HG02970 (cell line): ENCODE results near the gene ANAPC13.

Experiments used
- ATAC-seq: cut with Tn5 transposase; IDR thresholded peaks from one replicate; pipeline ENCODE4 v1.9.1; 2021; ENCODE audit warnings: mild to moderate bottlenecking, moderate library complexity, moderate number of reproducible peaks; ENCODE audit not compliant: unreplicated experiment, low FRiP score

ANAPC13 gene

DNA sequence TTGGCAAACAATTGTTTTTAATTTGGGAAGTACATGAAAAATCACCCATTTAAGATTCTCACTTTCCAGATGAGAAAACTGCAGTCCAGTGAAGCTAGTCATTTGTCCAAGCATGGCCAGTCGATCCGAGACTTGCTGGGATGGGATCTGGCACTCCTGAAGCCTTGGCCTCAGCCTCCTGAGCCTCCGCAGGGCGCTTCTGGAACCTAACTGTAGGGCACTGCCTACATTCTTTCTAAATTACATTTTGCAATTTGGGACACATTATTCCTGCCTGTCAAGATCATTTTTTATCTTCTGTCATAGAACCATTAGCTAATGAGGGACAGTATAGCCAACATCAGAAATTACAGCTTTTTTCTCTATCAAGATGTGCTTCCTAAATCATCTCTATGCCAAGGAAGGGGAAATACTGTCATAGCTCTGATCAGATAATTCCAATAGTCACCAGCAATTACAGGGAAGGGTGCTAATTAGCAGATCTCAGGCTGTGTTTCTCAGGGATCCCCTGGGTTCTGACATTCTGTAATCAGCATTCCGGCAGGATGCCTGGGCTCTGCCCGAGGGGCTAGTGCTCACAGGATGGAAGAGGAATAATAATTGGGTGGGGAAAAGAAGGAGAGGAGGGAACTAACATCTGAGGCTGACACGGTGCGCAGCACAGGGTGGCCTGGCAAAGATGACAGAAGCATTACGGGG, 28.3 kb downstream of the ANAPC13 start:
- no peak for ATAC-seq

DNA sequence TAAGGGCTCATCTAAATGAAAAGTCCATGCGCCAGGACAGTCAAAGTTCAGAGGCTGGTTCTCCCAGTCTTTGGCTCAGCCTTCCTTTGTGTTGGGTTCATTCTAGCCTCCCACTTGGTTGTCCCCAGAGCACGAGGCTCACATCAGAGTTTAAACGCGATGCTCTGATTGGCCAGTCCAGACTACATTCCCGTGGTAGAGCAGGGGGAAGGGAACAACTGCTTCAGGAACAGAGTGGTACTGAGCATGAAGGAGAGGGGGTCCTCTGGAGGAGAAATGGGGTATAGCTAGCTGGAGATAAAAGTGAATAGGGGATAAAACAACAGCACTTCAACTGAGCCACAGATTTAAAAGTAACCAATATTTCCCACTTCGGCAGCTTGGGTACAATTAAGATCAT, 32.2 kb downstream of the ANAPC13 start:
- ATAC-seq = no peak

DNA sequence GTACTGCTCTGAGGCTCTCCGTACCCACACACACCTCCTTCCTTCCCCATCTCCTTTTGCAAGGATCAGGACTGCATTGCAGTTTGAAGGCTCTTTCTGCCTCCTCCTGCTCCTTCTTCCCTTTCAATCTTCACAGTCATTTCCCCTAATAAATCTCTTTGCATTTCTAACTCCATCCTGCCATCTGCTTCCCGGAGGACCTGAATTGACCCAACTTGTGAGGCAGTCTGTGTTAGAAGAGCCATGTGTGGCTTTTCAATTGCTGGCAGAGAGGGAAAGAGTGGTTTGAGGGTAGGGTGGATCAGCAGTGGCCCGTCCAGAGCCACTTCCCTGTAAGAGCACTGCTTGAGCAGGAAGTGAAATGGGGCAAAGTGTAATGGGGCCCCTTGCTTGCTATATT, 35.8 kb downstream of the ANAPC13 start:
- no peak for ATAC-seq

DNA sequence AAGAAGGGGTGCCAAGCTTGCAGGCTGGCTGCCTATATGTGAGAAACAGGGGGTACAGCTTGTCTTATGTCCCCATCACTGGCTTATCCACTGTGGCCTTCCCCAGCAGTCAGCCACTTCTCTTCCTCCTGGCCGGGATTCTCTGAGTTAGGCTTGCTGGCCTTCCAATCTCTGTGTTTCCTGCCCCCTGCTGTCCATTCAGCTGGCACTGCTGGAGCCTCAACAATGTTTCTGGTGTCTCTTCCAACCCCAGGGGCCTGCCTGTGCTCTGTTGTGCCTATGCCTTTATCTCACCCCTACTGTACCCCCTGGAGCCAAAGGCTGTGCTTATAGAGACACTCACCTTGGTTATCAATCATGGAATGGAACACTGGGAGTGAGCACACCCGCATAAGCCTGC, 36.5 kb downstream of the ANAPC13 start:
- ATAC-seq = no peak

DNA sequence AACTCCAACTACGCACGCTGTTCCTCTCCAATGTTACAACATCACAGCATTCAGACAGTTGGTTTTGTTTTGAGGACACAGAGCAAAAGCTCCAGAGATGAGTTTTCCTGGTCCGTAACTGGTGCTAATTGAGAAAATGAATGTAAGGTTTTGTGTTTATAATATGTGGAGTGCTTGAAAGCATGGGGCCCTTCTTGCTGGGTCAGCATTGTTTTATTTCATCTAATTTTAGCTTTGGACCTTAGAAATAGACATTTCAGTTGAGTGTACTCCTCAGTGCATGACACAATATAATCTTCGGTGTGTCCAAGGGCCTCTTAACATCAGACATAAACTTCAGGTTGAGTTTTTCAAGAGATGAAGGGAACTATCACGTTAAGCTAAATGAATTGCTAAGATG, 37.1 kb downstream of the ANAPC13 start:
- no peak for ATAC-seq

DNA sequence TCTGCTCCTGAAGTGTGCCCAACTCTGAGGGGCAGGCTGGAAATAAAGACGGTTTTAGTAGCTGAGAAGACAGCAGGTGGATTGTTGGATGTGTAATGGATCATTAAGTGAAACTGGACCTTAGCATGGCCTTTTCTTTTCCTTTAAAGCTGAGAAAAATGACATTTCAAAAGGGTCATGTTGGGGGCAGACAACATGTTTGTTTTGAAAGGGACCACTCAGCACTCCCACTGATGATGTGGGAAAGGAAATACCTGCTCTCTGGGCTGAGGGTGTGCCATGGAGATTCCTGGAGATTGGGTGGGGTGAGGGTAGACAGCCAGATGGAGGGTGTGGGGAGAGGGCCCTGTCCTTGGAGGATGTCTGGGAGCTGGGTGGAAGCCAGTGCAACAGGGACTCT, 38.4 kb downstream of the ANAPC13 start:
- no peak for ATAC-seq

DNA sequence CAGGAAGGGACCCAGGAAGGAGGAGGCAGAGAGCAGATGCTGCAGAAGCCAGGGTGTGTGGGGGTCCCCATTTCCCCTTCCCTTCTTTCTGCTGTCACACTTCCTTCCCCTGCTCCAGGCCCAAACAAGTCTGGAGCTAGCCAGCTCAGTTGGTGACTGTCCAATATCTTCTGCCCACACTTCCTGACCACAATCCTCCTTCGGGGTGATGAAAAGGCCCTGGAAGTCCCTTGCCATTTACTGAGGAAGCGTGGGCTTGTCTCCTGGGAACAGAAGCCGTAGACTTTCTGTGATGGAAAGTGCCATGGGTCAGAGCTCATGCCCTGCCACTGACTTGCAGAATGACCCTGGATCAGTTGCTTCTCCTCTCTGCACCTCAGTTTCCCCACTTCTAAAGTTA, 39.0 kb downstream of the ANAPC13 start:
- no peak for ATAC-seq

DNA sequence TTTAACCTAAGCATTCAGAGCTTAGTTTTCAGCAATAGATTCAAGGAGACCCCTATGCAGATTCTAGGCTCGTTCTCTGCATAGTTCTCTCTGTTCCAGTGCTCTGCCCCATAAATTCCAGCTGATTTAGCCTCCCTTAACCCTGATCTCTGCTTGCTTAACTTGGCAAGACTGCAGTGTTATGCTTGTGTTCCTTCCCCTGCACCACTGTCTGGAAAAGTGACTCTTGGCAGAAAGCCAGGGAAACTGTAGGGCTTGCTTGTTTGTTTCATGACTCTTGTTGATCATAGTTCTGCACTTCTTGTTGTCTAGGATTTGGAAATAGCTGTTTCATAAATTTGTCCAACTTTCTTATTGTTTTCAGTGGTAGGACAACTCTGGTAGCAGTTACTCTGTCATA, 40.1 kb downstream of the ANAPC13 start:
- ATAC-seq = no peak

DNA sequence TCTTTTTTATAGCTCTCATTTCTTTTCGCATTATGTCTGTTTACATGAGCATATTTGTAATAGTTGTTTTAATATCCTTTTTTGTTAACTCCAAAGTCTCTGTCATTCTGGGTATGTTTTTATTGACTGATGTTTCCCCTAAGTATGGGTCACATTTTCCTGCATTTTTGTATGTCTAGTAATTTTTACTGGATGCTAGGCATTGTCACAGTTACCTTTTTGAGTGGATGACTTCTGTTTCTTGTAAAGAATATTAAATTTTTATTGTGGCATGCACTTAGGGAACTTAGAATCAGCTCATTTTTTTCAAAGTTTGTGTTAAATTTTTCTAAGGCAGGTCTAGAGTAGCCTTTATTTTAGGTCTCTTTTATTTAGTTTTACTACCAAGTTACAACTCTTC, 40.7 kb downstream of the ANAPC13 start:
- no peak for ATAC-seq

DNA sequence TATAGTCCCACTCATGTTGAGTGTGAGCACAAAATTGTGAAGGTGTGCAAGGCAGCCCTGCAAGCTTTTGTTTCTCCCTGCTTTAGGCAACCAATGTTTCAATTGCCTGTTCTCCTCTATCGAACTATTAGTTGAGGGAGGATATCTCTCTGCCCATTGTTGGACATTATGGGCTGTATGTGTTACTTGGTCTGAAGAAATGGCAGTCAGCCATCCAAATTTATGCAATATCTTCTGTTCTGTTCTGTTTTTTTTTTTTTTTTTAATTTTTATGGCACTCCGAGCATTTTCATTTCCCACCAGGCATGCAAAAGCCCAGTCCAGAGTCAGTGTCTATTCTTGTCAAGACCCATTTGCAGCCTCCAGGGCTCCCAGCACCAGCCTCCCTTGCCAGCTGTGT, 44.0 kb downstream of the ANAPC13 start:
- ATAC-seq = no peak

DNA sequence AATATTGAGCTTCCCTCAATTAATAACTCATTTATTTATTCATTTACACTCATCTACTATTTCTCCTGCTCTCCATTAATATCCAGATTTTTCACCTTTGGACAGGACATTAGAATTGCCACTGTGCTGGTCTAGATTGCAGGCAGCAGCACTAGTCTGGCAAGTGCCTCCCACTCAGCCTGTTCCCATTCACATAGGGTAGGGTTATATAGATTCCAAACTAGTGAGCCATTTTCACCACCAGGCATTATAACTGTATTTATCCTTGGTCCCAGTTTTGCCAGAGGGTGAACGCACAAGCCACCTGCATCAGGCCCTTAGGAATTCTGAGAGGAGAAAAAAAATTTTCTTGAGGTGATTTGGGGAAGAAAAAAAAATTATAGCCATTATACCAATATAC, 44.5 kb downstream of the ANAPC13 start:
- no peak for ATAC-seq

DNA sequence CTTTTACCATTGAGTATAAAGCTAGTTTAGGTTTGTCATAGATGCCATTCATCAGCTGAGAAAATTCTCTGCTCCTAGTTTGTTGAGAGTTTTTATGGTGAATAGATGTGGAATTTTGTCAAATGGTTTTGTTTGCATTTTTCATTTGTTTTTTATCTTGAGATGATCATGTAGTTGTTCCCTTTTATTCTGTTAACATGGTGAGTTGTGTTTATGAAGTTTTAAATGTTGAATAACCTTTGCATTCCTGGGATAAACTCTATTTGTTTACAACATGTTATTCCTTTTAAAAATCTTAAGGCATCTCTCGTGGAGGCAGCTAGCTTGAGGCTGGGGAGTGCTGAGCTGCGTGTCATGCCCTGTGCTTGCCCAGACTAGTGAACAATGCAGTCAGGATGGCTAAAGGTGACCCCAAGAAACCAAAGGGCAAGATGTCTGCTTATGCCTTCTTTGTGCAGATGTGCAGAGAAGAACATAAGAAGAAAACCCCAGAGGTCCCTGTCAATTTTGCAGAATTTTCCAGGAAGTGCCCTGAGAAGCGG, 48.5 kb downstream of the ANAPC13 start:
- ATAC-seq = no peak

DNA sequence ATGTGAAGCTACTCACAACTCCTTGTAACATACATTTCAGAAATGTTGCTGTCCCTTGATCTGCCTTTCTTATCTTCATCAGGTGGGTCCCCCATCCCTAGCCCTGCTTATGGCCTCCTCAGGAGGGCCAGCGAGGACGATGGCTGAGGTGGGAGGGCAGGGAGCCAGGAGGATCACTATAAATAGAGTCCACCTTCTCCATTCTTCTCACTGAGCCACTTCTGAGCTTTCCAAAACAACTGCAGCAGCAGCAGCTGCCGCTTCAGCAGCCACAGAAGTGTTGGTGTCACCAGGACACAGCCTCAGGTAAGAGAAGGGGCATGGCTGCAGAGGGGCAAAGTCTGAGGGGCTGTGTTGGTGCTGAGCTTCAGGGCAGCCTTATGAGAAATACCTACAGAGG, 53.5 kb downstream of the ANAPC13 start:
- ATAC-seq = no peak

DNA sequence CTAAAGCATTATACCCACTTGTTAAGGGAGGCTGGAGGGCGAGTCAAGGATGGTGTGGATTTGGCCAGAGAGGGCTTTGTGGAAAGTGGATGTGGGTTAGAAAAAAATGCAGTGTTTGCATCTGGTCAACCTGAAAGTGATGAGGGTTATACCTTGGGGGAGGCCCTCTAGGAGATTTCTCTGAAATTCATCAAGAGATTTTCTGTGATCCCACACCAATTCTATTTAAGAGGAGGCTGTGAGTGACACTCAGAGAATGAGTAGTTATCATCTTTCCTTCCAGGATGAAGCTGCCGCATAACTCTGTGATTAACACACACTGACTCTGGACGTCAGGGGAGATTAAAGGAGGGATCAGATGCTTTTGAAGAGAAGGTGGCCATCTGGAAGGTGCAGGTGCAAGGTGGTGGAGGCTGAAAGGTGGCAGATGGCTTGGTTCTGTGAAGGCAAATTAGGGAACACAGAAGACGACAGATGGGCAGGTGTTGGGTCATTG, 54.8 kb downstream of the ANAPC13 start:
- ATAC-seq = no peak

DNA sequence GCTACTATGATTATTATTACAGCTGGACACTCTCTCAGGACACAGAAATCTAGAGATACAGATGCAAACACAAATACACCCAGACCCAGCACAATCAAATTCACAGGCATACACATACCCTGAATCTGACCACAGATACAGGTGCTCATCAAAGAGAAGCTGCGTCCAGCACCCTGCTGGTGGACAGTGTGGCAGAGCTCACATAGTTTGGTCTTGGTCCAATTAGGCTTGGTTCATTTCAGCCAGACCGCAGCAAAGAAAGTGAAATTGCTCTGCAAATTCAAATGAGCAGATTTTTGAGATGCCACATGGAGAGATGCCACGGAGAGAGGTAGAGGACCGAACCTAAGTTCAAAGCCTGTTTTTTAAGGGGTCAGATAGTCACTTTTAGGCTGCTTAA, 55.6 kb downstream of the ANAPC13 start:
- ATAC-seq = no peak

DNA sequence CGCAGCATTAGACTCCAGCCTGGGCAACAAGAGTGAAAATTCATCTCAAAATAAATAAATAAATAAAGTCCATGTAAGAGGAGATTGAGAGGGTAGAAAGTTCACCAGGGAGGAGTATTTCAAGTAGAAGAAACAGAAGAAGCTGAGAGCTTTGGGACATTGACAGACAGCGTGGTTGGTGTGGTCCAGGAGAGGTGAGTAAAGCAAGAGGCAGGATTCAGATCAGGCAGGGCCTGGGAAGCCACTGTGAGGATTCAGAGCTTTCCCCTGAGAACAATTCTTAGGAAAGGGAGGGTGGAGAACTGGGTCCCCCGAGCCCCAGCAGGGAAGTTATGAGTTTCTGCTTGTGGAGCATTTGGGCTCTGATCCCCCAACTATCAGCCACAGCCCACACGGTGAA, 57.4 kb downstream of the ANAPC13 start:
- no peak for ATAC-seq
